ENCODE data around the gene HCRTR1. TPM values are rescaled to one million over a fixed set of nuclear protein-coding genes. Genes with fewer than 3 reads are reported as not detected.

The HCRTR1 gene
- total RNA-seq, 1 experiment from 2014 or later = not detected

GRCh38 chr1:31581821-31582810, 35.4 kb upstream of the HCRTR1 start:
- intact Hi-C loops (cut with micrococcal nuclease; ENCODE audit: unreplicated experiment) = no loop called here
- peak overlapping the region; percentile 90 for H3K4me2 ChIP-seq

DNA sequence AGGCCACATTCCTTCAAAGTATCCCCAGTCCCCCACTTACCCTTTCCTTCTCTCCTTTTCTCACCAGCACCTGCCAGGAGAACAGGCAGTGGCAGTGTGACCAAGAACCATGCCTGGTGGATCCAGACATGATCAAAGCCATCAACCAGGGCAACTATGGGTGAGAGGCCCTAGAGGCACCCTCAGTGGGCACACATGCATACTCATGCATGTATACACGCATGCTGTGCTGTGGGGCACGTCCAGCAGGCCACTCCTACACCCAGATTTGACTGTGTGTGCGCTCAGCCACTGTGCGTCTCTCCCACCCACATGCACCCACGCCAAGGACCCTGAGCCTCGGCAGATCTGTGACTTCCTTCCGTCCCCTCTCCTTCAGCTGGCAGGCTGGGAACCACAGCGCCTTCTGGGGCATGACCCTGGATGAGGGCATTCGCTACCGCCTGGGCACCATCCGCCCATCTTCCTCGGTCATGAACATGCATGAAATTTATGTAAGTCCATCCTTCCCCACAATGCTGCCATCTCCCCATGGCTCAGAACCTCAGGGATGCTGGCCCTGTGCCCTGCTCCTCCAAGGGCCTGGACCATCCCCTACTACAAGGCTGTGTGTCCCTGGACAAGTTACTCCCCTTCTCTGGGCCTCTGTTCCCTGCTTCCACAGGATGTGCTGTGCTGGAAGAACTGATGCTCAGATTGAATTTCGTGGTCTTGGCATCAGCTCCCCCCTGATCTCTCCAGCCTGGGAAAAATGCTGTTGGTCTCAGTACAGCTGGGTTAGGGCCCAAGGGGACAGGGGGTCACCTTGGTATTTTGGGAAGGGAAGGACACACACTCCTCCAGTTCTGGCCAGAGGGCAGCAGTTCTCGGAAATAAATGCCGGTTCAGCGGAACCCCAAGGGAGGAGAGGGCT, 34.2 kb upstream of the HCRTR1 start:
- peaks cover 95% of the 10 kb centered on the region for H3K4me1 ChIP-seq (replicated peaks; ENCODE audit: insufficient read depth)

More at GRCh38 chr1:31581821-31582810, 35.4 kb upstream of the HCRTR1 start:
- H3K9me2 ChIP-seq (ENCODE audit: insufficient read depth) = no peaks in the 10 kb centered on the region
- H3K4me3 ChIP-seq = peak overlapping the region; percentile 24; the same call in 1 of the 2 replicates
- H4K20me1 ChIP-seq (ENCODE audit: insufficient read depth) = peaks cover 23% of the 10 kb centered on the region
- no peak overlapping the region for H2AFZ ChIP-seq
- peaks cover 85% of the 10 kb centered on the region for H3F3A ChIP-seq (ENCODE audit: insufficient read depth, low read depth)
- peak; percentile 63 to 100 for DNase-seq
- POLR2A ChIA-PET (ENCODE audit: unreplicated experiment) = interaction anchor here (0.6 to 0.7 kb wide), 3 partner anchors 33 to 350 kb away, joined by 3 to 5 read pairs (median 4); no protein-coding TSS in a partner anchor
- no TSS peak for BruUV-seq (replicated peaks)
- peaks cover 73% of the 10 kb centered on the region for H3K36me3 ChIP-seq (ENCODE audit: low read depth)
- peaks cover 83% of the 10 kb centered on the region for H3K4me1 ChIP-seq (replicated peaks; ENCODE audit: insufficient read depth)
- no peaks in the 10 kb centered on the region for H3K27me3 ChIP-seq (ENCODE audit: insufficient read depth, low read depth)
- no peaks in the 10 kb centered on the region for H3K9me3 ChIP-seq (ENCODE audit: insufficient read depth, low read depth)
- peaks cover 93% of the 10 kb centered on the region for H3K79me2 ChIP-seq (ENCODE audit: low read depth)
- TF ChIP-seq EZH2 (IDR thresholded peaks at IDR 0.05; ENCODE audit: low read depth) (no peak), CTCF (conservative IDR thresholded peaks at IDR 0.05) (no peak)
- CTCF ChIA-PET = interaction anchor here (1.0 kb wide), 1 partner anchor 11 kb away, joined by 3 read pairs; no protein-coding TSS in a partner anchor
- H3K27ac ChIP-seq = peak overlapping the region; percentile 81

More for the DNA sequence above, 34.2 kb upstream of the HCRTR1 start:
- Histone ChIP-seq H3K36me3 (ENCODE audit: low read depth) (peaks cover 63% of the 10 kb centered on the region), H3K4me3 (peak overlapping the region; percentile 4; the same call in 1 of the 2 replicates), H4K20me1 (ENCODE audit: insufficient read depth) (peaks cover 15% of the 10 kb centered on the region), H3K9me3 (ENCODE audit: insufficient read depth, low read depth) (no peaks in the 10 kb centered on the region), H3K27me3 (ENCODE audit: insufficient read depth, low read depth) (no peaks in the 10 kb centered on the region), H3K27ac (peak overlapping the region; percentile 81), H3F3A (ENCODE audit: insufficient read depth, low read depth) (peaks cover 90% of the 10 kb centered on the region), H3K79me2 (ENCODE audit: low read depth) (peaks cover 84% of the 10 kb centered on the region), H2AFZ (no peak overlapping the region), H3K4me2 (peak overlapping the region; percentile 90), H3K9me2 (ENCODE audit: insufficient read depth) (no peaks in the 10 kb centered on the region)
- TF ChIP-seq EZH2 (IDR thresholded peaks at IDR 0.05; ENCODE audit: low read depth) (no peak), CTCF (conservative IDR thresholded peaks at IDR 0.05) (no peak)
- no peak for DNase-seq
- ChIA-PET POLR2A (ENCODE audit: unreplicated experiment) (interaction anchor here (1.1 kb wide), 1 partner anchor 10 kb away, joined by 3 read pairs; no protein-coding TSS in a partner anchor), CTCF (no interaction called here)
- BruUV-seq (replicated peaks) = no TSS peak
- intact Hi-C loops (cut with micrococcal nuclease; ENCODE audit: unreplicated experiment) = no loop called here
